H9 (cell line): ENCODE results near the gene TMCC1. TPM values are rescaled to one million over a fixed set of nuclear protein-coding genes. Genes with fewer than 3 reads are reported as not detected.

Experiments used
- DNase-seq: peaks from one replicate; pipeline ENCODE4 v3.0.0-alpha.2; 2017
- H2AFZ ChIP-seq: one replicate; pipeline ENCODE4 v1.6.1; 2013; ENCODE audit warnings: mild to moderate bottlenecking, low read length, control low read depth, moderate library complexity
- H2AK5ac ChIP-seq: 2 replicates; pipeline ENCODE4 v1.6.1; 2013; ENCODE audit warnings: low read length, control low read depth, mixed read lengths; ENCODE audit not compliant: insufficient read length
- H2BK120ac ChIP-seq: one replicate; pipeline ENCODE4 v1.6.1; 2013; ENCODE audit warnings: low read depth, mild to moderate bottlenecking, low read length, control low read depth, inconsistent platforms; ENCODE audit not compliant: poor library complexity, severe bottlenecking
- H2BK12ac ChIP-seq: 2 replicates; pipeline ENCODE4 v1.6.1; 2013; ENCODE audit warnings: low read length, control low read depth, mixed read lengths, low read depth; ENCODE audit not compliant: insufficient read length
- H2BK15ac ChIP-seq: 2 replicates; pipeline ENCODE4 v1.6.1; 2013; ENCODE audit warnings: low read depth, low read length, control low read depth
- H2BK20ac ChIP-seq: one replicate; pipeline ENCODE4 v1.6.1; 2013; ENCODE audit warnings: low read depth, mild to moderate bottlenecking, low read length, control low read depth, inconsistent platforms; ENCODE audit not compliant: poor library complexity, severe bottlenecking
- H2BK5ac ChIP-seq: 2 replicates; pipeline ENCODE4 v1.6.1; 2013; ENCODE audit warnings: low read length, control low read depth, mixed read lengths; ENCODE audit not compliant: insufficient read length
- H3K14ac ChIP-seq: 2 replicates; pipeline ENCODE4 v1.6.1; 2013; ENCODE audit warnings: low read length, control low read depth; ENCODE audit not compliant: insufficient read depth
- H3K18ac ChIP-seq: 2 replicates; pipeline ENCODE4 v1.6.1; 2013; ENCODE audit warnings: low read depth, mild to moderate bottlenecking, mixed read lengths, low read length, control low read depth; ENCODE audit not compliant: insufficient read length
- H3K23ac ChIP-seq: 2 replicates; pipeline ENCODE4 v1.6.1; 2013; ENCODE audit warnings: low read length, control low read depth, mixed read lengths, low read depth; ENCODE audit not compliant: insufficient read length
- H3K23me2 ChIP-seq: 2 replicates; pipeline ENCODE4 v1.6.1; 2013; ENCODE audit warnings: low read depth, mild to moderate bottlenecking, mixed read lengths, low read length, control low read depth; ENCODE audit not compliant: insufficient read length, poor library complexity, severe bottlenecking
- H3K27ac ChIP-seq: 2 replicates; pipeline ENCODE4 v1.5.1; 2013; ENCODE audit warnings: low read length, control low read depth, mixed read lengths, low read depth; ENCODE audit not compliant: insufficient read length
- H3K27me3 ChIP-seq: 2 replicates; pipeline ENCODE4 v1.6.1; 2013; ENCODE audit warnings: low read length, control low read depth, inconsistent platforms; ENCODE audit not compliant: insufficient read depth
- H3K4ac ChIP-seq: 2 replicates; pipeline ENCODE4 v1.6.1; 2013; ENCODE audit warnings: low read depth, mild to moderate bottlenecking, control low read depth, inconsistent platforms, low read length, moderate library complexity
- H3K4me1 ChIP-seq: 2 replicates; pipeline ENCODE4 v1.6.1; 2013; ENCODE audit warnings: low read length, control low read depth, inconsistent platforms; ENCODE audit not compliant: insufficient read depth
- H3K4me2 ChIP-seq: 2 replicates; pipeline ENCODE4 v1.6.1; 2013; ENCODE audit warnings: low read length, control low read depth, mixed read lengths; ENCODE audit not compliant: insufficient read length, insufficient read depth
- H3K56ac ChIP-seq: 2 replicates; pipeline ENCODE4 v1.6.1; 2013; ENCODE audit warnings: low read depth, mild to moderate bottlenecking, mixed read lengths, low read length, control low read depth; ENCODE audit not compliant: insufficient read length
- H3K79me1 ChIP-seq: 2 replicates; pipeline ENCODE4 v1.6.1; 2013; ENCODE audit warnings: low read depth, mild to moderate bottlenecking, moderate library complexity, low read length, control low read depth, inconsistent platforms; ENCODE audit not compliant: insufficient read depth, poor library complexity, severe bottlenecking
- H3K79me2 ChIP-seq: 2 replicates; pipeline ENCODE4 v1.6.1; 2013; ENCODE audit warnings: low read length, control low read depth, inconsistent platforms; ENCODE audit not compliant: insufficient read depth
- H3K9ac ChIP-seq: 2 replicates; pipeline ENCODE4 v1.6.1; 2013; ENCODE audit warnings: low read length, control low read depth, mixed read lengths; ENCODE audit not compliant: insufficient read length; ENCODE audit errors: extremely low read depth
- H3K9me3 ChIP-seq: one replicate; pipeline ENCODE4 v1.6.1; 2013; ENCODE audit warnings: low read depth, low read length, inconsistent platforms; ENCODE audit not compliant: control insufficient read depth
- H3T11ph ChIP-seq: one replicate; pipeline ENCODE4 v1.6.1; 2013; ENCODE audit warnings: mild to moderate bottlenecking, low read length, control low read depth, inconsistent platforms
- H4K20me1 ChIP-seq: one replicate; pipeline ENCODE4 v1.6.1; 2013; ENCODE audit not compliant: control insufficient read depth, insufficient read length, insufficient read depth
- H4K5ac ChIP-seq: 2 replicates; pipeline ENCODE4 v1.6.1; 2013; ENCODE audit warnings: low read depth, mild to moderate bottlenecking, mixed read lengths, low read length, control low read depth; ENCODE audit not compliant: insufficient read length
- H4K8ac ChIP-seq: replicated peaks from 2 replicates; pipeline ENCODE4 v1.6.1; 2013; ENCODE audit warnings: low read length, control low read depth, mixed read lengths, low read depth; ENCODE audit not compliant: insufficient read length
- H4K91ac ChIP-seq: 2 replicates; pipeline ENCODE4 v1.6.1; 2013; ENCODE audit warnings: low read depth, mild to moderate bottlenecking, moderate library complexity, mixed read lengths, low read length, control low read depth; ENCODE audit not compliant: insufficient read length
- H3K27ac Mint-ChIP-seq, 3 experiments: 2 replicates in 2 of 3; 3 replicates in 1 of 3; pipeline ENCODE4 v1.8.0; 2020 to 2021; ENCODE audit warnings: mixed read lengths in 3 of 3, mild to moderate bottlenecking in 1 of 3, moderate library complexity in 1 of 3
- H3K27me3 Mint-ChIP-seq: 2 replicates; pipeline ENCODE4 v1.8.0; 2021; ENCODE audit warnings: low read depth, mild to moderate bottlenecking, moderate library complexity, mixed read lengths
- H3K36me3 Mint-ChIP-seq, 3 experiments: 2 replicates in 2 of 3; 3 replicates in 1 of 3; pipeline ENCODE4 v1.8.0; 2020 to 2021; ENCODE audit warnings: low read depth in 3 of 3, mixed read lengths in 3 of 3; ENCODE audit not compliant: insufficient read depth in 1 of 3
- H3K4me1 Mint-ChIP-seq, 2 experiments: 2 replicates each; pipeline ENCODE4 v1.8.0; 2020; ENCODE audit warnings: mixed read lengths in 2 of 2
- H3K4me3 Mint-ChIP-seq, 2 experiments: 2 replicates in 1 of 2; 3 replicates in 1 of 2; pipeline ENCODE4 v1.8.0; 2020 to 2021; ENCODE audit warnings: mild to moderate bottlenecking in 2 of 2, mixed read lengths in 2 of 2, moderate library complexity in 1 of 2
- H3K9me3 Mint-ChIP-seq, 2 experiments: 2 replicates in 1 of 2; 3 replicates in 1 of 2; pipeline ENCODE4 v1.8.0; 2020; ENCODE audit warnings: mild to moderate bottlenecking in 2 of 2, mixed read lengths in 2 of 2, moderate library complexity in 1 of 2
- WGBS: extraction: QIAGEN DNeasy Blood & Tissue Kit; methylation state at CpG from one replicate; pipeline ENCODE4 v1.1.7; 2013; ENCODE audit warnings: missing lambda C conversion rate, low lambda C conversion rate, mixed read lengths; ENCODE audit not compliant: insufficient read length; ENCODE audit errors: extremely low coverage; 5-methylcytosine and 5-hydroxymethylcytosine counted together
- total RNA-seq: library from RNA; stranded (reverse); gene quantifications from 2 replicates; pipeline ENCODE4 v1.2.1, GENCODE V29; 2021
- TF ChIP-seq, protein P1 (sequence below): fragments of 200-600 bp; sonication (generic); conservative IDR thresholded peaks from 3 replicates; pipeline ENCODE4 v1.8.0; 2021; ENCODE audit warnings: antibody characterized with exemption, mild to moderate bottlenecking

TMCC1 gene
- total RNA-seq, 1 experiment from 2014 or later, result 24.4 TPM

DNA sequence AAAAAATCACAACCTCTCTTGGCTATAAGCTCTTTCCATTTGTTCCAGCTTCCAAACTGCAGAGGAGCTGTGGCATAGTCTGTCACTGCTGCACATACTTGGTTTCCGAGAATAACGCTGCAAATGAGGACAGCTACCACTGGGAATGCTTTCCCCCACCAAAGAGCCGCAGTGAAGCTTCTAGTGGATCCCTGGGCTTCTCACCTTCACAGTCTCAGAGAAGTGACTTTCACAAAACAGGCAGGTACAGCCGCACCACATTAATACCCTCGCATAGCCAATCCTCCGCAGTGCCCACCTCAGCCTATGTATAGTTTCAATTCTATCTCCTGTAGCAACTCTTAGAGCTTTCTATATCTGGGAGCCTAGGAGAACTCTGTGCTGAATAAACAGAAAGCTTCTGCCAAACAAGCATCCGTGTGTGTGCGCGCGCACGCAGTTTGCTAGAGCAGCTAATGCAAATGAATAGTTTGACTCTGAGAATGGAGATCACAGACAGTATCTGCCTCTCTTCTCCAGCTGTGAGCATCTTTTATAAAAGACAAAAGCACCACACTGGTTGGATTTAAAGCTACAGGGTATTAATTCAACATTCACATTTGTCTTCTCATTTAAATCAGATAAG, 205.1 kb downstream of the TMCC1 start:
- Histone ChIP-seq H3K4me1 (peaks cover 14% of the 10 kb centered on the region; the same call in 1 of the 2 replicates), H4K91ac (no peak overlapping the region), H3K79me1 (no peaks in the 10 kb centered on the region), H4K8ac (no peak overlapping the region), H3K23me2 (no peaks in the 10 kb centered on the region), H3K9ac (peak overlapping the region; percentile 39), H3K18ac (no peak overlapping the region), H3K14ac (0 out of 2 replicates have a peak overlapping the region, but pooled peaks have one; percentile 3), H3K4me2 (peak overlapping the region; percentile 80), H2AFZ (no peak overlapping the region), H3T11ph (no peak overlapping the region), H3K56ac (peak overlapping the region; percentile 44), H3K4ac (no peak overlapping the region), H4K5ac (no peak overlapping the region), H2BK20ac (no peak overlapping the region), H2AK5ac (no peak overlapping the region), H3K9me3 (no peaks in the 10 kb centered on the region), H2BK12ac (no peak overlapping the region), H4K20me1 (no peaks in the 10 kb centered on the region), H2BK120ac (no peak overlapping the region), H3K79me2 (no peaks in the 10 kb centered on the region), H2BK15ac (no peak overlapping the region), H3K23ac (no peak overlapping the region), H3K27me3 (no peaks in the 10 kb centered on the region), H2BK5ac (no peak overlapping the region), H3K27ac (peak overlapping the region; percentile 65)
- H3K4me1 Mint-ChIP-seq, result peaks cover 69 to 71% of the 10 kb centered on the region in 2 experiments
- no peaks in the 10 kb centered on the region; a peak in 2 of 7 replicates for H3K36me3 Mint-ChIP-seq
- TF ChIP-seq, protein P1, sequence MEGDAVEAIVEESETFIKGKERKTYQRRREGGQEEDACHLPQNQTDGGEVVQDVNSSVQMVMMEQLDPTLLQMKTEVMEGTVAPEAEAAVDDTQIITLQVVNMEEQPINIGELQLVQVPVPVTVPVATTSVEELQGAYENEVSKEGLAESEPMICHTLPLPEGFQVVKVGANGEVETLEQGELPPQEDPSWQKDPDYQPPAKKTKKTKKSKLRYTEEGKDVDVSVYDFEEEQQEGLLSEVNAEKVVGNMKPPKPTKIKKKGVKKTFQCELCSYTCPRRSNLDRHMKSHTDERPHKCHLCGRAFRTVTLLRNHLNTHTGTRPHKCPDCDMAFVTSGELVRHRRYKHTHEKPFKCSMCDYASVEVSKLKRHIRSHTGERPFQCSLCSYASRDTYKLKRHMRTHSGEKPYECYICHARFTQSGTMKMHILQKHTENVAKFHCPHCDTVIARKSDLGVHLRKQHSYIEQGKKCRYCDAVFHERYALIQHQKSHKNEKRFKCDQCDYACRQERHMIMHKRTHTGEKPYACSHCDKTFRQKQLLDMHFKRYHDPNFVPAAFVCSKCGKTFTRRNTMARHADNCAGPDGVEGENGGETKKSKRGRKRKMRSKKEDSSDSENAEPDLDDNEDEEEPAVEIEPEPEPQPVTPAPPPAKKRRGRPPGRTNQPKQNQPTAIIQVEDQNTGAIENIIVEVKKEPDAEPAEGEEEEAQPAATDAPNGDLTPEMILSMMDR, result no peak
- H3K27me3 Mint-ChIP-seq, result no peaks in the 10 kb centered on the region
- DNase-seq, result peak; percentile 65
- H3K27ac Mint-ChIP-seq, result peak overlapping the region; percentile 89 to 97 (median 97)
- H3K4me3 Mint-ChIP-seq, result peak overlapping the region; percentile 66 to 81
- H3K9me3 Mint-ChIP-seq, result no peaks in the 10 kb centered on the region
- WGBS, result no CpG with 5 or more reads among the region's 11 CpGs
